ENCODE results near the gene TRIM44.

TRIM44 gene

GRCh38 chr11:35779409-35779808 lies 116.8 kb downstream of the TRIM44 start:
- no peak for TF ChIP-seq CTCF (IDR thresholded peaks at IDR 0.05; ENCODE audit: low read depth, low read length, missing control alignments)
- H3K4me3 ChIP-seq (replicated peaks; ENCODE audit: low read depth, low read length) = no peak overlapping the region
- DNase-seq (ENCODE audit: extremely low read depth, low read depth) = no peak

GRCh38 chr11:35780951-35781860 lies 118.6 kb downstream of the TRIM44 start:
- no peak overlapping the region for H3K4me3 ChIP-seq (replicated peaks; ENCODE audit: low read depth, low read length)
- no peak for DNase-seq (ENCODE audit: extremely low read depth, low read depth)
- no peak for TF ChIP-seq CTCF (IDR thresholded peaks at IDR 0.05; ENCODE audit: low read depth, low read length, missing control alignments)

GRCh38 chr11:35781861-35782470 lies 119.4 kb downstream of the TRIM44 start:
- no peak for TF ChIP-seq CTCF (IDR thresholded peaks at IDR 0.05; ENCODE audit: low read depth, low read length, missing control alignments)
- DNase-seq (ENCODE audit: extremely low read depth, low read depth) = no peak
- H3K4me3 ChIP-seq (replicated peaks; ENCODE audit: low read depth, low read length) = no peak overlapping the region

GRCh38 chr11:35783809-35784208 lies 121.2 kb downstream of the TRIM44 start:
- no peak for DNase-seq (ENCODE audit: extremely low read depth, low read depth)
- no peak overlapping the region for H3K4me3 ChIP-seq (replicated peaks; ENCODE audit: low read depth, low read length)
- no peak for TF ChIP-seq CTCF (IDR thresholded peaks at IDR 0.05; ENCODE audit: low read depth, low read length, missing control alignments)

GRCh38 chr11:35784699-35785098 lies 122.1 kb downstream of the TRIM44 start:
- no peak for DNase-seq (ENCODE audit: extremely low read depth, low read depth)
- TF ChIP-seq CTCF (IDR thresholded peaks at IDR 0.05; ENCODE audit: low read depth, low read length, missing control alignments) = no peak
- H3K4me3 ChIP-seq (replicated peaks; ENCODE audit: low read depth, low read length) = no peak overlapping the region

- no peak for DNase-seq (ENCODE audit: extremely low read depth, low read depth)
- H3K4me3 ChIP-seq (replicated peaks; ENCODE audit: low read depth, low read length) = no peak overlapping the region
- TF ChIP-seq CTCF (IDR thresholded peaks at IDR 0.05; ENCODE audit: low read depth, low read length, missing control alignments) = no peak
These were observed 123.0 kb downstream of the TRIM44 start for GRCh38 chr11:35785287-35786167.
